Stimulated activated CD4-positive, alpha-beta T cell treated with anti-CD3 and anti-CD28 coated beads, Interleukin-4, amount 100 ng/mL, for 1 hour (primary cell): ENCODE measurements around the gene EPC2.
A peak's percentile ranks its signal among the peaks of the same experiment; 100 is the strongest.

ENCODE experiments used
- DNase-seq: peaks from one replicate; pipeline ENCODE4 v3.0.0-alpha.2; 2020

EPC2 gene, protein sequence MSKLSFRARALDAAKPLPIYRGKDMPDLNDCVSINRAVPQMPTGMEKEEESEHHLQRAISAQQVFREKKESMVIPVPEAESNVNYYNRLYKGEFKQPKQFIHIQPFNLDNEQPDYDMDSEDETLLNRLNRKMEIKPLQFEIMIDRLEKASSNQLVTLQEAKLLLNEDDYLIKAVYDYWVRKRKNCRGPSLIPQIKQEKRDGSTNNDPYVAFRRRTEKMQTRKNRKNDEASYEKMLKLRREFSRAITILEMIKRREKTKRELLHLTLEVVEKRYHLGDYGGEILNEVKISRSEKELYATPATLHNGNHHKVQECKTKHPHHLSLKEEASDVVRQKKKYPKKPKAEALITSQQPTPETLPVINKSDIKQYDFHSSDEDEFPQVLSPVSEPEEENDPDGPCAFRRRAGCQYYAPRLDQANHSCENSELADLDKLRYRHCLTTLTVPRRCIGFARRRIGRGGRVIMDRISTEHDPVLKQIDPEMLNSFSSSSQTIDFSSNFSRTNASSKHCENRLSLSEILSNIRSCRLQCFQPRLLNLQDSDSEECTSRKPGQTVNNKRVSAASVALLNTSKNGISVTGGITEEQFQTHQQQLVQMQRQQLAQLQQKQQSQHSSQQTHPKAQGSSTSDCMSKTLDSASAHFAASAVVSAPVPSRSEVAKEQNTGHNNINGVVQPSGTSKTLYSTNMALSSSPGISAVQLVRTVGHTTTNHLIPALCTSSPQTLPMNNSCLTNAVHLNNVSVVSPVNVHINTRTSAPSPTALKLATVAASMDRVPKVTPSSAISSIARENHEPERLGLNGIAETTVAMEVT

DNA sequence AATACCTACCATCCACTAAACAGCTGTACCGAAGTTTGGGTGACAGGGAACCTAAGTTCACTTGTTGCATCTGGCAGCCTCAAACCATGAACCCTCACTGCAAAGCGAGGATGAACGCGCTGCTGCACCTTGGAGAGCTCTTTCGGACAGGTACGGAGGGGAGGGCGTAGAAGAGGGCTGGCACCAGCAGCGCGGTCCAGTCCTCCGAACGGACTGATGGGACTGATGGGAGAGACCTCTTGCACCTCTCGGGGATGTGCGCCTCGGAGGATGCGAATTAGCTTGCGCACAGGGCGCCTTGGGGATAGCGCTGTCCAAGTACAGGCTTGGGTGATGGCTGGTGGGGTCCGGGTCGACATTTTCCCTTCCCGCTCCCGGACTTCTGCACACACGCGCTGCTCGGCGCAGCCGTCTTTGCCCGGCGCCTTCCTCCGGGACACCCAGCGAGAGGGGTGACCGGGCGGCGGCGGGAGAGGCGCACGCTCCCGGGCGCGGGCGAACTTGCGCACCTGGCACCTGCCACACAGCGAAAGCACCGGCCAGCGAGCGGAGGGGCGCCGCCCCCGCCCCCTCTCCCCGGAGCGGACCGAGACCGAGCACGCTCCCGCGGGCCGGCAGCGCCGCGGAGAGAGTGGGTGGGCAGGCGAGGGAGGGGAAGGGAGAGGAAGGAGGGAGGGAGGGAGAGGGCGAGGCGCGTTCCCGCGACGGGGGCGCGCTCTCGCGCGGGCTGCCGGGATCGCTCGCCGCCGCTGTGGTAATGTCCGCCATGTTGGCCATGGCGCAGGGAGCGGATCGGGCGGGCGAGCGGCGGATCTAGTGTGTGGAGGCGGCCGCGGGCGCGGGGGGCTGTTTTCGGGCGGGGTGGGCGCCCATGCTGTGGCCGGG is at the start of gene EPC2:
TSS of gene EPC2 (plus strand) at position 754 of the 885 bp plus-strand sequence. CDS start 267 bp downstream, outside the sequence.
- DNase-seq, result peak; percentile 87

DNA sequence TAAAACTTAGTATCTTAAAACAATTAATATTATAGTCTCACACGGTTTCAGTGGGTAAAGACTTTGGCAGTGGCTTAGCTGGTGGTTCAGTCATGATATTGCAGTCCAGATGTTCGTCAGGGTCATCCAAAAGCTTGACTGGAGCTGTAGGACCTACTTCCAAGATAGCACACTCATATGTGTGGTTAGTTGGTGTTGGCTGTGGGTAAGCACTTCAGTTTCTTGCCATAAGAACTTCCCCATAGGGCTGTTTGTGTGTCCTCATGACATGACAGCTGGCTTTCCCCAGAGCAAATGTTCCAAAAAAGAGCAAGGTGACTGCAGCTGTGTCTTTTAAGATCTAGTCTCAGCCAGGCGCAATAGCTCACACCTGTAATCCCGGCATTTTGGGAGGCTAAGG is 48.5 kb upstream of the EPC2 start:
- no peak for DNase-seq

DNA sequence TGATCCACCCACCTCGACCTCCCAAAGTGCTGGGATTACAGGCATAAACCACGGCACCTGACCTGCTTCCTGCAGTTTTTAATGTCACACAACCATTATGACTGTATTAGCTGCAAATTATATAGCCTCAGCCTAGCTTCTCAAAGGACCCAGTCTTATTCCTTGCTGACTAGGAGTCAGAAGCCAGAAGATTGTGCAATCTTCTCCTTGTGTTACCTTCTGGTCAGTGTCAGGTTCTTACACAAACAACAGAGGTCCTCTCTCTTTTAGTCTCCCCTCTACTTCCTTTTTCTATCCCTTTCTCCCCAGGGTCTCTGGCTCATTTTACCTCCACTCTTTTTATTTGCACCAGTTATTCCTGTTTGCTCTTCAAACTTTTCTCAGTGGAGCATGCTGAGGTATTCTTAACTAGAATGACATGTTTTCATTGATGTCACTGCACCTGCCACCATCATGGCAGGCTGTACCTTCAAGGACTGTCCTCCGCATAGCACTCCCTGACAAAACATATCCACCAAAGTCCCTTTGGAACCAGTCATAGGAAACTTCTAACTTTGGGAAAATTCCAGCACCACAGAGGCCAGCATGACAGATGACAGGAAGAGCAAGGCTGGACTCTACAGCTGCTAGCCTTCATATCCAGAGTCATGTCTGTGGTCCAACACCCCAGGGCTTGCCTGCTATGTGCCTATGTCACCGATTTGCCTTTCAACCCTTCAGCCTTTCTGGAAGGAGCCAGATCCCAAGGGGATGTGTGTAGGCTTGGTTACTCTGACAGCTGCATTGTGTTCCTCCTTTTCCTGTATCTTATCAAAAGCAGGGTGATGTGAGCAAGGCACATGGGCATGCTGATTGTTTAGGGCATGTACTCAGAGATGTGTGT is 45.2 kb upstream of the EPC2 start:
- DNase-seq, result no peak

DNA sequence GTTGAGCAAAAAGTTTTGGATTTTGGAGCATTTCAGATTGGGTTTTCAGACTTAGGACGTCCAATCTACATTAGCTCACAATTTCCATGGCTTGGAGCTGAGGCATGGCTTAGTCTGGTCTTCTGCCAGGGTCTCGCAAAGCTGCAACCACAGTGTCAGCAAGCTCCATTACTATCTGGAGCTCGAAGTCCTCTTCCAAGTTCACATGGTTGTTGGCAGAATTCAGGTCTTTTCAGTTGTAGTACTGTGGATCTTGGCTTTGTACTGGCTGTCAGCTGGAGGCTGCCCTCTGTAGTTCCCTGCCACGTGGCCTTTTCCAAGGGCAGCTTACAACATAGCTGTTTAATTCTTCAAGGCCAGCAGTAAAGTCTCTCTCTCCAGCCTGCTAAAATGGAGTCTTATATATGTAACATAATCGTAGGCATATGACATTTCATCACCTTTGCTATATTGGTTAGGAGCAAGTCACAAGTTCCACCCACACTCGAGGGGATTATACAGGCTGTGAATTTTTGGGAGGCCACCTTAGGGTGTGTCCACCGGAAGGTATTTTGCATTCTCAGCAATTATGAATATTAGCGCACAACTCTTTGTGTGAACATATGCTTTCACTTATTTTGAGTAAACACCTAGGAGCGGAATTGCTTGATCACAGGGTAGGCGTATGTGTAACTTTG is 41.5 kb upstream of the EPC2 start:
- no peak for DNase-seq

DNA sequence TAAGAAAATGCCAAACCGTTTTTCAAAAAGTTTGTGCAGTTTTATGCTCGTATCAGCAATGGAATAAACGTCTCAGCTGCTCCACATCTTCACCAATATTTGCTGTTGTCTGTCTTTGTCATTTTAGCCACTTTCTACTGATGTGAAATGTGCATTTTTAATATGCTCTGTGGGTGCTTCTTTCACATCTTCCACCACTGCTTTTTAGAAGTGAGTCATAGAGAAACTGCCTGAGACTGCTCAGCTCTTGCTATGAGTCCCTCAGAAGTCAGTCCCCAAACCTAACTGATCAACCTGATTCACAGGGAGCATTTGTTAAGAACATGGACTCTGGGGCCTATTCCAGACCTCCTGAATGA is 41.0 kb upstream of the EPC2 start:
- no peak for DNase-seq

DNA sequence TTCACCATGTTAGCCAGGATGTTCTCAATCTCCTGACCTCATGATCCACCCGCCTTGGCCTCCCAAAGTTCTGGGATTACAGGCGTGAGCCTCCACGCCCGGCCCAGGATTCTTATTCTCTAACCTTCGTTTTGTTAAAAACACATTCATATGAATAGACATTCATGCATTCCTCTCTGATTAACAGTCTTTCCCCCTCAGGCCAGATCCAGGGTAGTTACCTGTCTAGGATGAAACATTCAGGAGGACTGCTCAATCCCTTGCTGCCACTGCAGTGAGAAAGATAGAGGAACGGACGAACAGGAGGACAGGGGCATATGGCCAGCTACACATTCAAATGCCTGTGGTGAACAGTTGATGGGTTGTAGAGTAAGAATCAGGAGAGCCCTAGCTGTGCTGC is 39.6 kb upstream of the EPC2 start:
- no peak for DNase-seq

DNA sequence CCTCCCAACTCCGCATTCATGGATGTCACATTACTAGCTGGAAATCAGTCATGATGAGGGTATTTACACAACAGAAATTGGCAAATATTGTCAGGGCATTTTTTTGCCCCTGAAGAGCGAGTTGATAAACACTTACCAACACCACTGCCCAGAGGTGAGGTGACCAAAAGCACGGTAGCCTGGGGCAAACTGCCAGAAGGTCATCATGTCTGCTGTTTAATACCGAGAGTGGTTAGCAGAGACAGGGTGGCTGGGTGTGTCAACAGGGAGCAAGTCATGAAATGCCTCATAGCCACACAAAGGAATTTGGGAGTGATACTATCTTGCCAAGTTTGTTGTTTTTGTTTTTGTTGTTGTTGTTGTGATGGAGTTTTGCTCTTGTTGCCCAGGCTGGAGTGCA is 37.0 kb upstream of the EPC2 start:
- DNase-seq, result no peak

DNA sequence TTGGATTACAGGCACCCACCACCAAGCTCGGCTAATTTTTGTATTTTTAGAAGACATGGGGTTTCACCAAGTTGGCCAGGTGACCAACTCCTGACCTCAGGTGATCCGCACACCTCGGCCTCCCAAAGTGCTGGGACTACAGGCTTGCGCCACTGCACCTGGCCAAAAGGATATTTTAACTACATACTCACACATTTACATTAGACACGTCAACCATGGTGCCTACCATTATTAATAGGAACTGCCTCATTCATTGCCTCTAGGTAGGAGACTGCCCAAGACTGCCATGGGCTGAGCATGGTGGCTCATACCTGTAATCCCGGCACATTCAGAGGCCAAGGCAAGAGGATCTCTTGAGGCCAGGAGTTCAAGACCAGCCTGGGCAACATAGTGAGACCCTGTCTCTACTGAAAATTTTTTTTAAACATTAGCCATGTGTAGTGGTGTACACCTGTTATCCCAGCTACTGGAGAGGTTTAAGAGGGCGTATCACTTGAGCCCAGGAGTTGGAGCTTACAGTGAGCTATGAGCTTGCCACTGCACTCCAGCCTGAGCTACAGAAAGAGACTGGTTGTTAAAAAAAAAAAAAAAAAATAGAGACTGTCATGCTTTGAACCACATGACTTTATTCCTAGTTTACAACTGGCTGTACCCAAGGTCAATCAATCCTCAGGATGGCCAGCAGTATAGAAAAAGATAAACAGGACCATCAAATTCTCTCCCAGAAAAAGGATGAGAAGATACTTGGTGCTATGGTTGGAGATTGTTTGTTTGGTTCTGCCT is 31.1 kb upstream of the EPC2 start:
- DNase-seq, result no peak

DNA sequence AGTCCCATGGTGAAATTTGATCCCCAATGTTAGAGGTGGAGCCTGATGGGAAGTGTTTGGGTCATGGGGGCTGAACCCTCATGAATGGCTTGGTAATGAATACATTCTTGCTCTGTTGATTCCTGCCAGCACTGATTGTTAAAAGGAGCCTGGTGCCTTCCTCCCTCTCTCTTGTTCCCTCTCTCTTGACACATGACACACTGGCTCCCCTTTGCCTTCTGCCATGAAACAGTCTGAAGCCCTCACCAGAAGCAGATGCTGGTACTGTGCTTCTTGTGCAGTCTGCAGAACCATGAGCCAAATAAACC is 30.6 kb upstream of the EPC2 start:
- no peak for DNase-seq

DNA sequence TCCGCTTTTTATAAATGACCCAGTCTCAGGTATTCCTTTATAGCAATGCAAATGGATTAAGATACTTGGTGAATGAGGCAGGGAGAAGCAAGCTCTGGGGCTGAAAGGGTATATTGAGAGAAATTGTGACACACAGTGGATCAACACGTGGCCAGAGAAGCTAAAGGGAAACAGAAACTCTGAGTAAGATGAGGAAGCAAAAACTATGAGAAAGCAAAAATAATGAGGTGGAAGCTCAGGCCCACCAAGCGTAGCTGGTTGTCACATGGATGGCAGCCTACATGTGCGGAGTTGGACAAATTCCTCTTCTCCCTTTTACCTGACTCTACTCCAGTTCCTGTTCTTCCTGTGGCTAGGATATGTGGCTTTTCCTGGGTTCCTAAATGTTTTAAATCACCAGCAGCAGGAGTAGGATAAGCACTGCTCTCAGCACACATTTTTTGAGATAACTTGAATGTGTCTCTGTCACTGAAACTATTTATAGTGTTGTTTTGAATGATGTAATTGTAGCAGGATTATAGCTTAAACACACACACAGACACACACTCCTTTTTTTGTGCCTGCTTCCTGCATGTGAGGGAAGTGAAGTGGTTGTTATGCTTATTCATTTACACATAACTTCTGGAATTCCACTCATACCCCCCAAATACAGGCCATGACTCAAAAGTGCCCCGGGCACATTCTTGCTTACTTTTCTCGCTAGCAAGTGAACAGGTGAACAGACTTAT is 30.1 kb upstream of the EPC2 start:
- DNase-seq, result no peak

DNA sequence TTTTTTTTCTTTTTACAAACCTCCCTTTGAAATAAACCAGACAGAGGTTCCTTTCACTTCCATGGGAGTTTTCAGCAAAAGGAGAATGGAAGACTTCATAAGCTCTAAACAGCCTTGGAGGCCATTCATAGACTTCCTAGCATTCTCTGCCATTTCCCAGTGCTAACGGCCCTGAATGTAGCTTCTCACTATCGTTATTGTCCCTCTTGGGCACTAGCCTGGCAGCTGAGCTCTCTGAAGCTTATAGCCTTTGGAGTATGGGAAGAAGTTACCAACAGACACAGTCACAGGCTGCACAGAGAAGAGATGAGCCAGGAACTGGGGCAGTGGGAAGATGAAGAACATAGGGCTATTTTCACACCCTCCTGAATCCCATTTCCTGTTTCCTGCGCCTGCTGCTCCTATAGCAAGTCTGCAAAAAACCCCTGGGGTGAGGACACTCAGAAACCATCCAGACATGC is 29.1 kb upstream of the EPC2 start:
- DNase-seq, result no peak

DNA sequence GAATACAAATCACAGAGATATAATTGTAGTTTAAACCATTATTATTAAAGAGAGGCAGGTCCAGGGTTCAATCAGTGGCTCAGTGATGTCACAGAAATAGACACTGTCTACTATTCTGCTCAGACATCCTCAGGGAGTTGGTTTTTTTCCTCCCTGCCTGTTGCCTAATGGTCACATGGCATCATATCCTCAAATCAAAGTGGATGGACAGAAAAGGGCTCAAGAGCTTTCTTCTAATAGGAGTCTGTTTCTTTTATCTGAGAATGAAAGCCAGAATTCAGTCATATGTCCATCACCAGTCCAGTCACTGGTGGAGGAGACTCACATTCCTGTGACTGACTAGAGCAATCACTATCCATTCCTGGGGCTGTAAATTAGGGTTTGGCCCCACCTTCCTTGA is 27.9 kb upstream of the EPC2 start:
- DNase-seq, result no peak

DNA sequence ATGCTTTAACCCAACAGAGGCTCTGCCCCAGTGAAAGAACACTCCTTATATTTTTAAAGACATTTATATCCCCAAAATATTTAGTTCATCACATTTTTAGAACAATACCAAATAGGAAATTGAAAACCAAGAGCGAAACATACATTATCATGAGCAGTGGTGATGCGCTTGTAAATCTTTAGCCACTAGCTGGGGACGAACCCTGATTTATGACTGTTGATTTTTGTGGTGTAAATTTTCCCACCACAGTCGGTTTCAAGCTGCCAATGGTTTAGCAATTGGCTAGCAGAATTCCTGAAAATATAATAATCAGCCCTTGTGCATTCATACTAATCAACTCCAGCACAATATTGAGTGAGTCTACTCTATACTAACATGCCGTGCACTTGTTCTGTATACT is 27.3 kb upstream of the EPC2 start:
- no peak for DNase-seq

DNA sequence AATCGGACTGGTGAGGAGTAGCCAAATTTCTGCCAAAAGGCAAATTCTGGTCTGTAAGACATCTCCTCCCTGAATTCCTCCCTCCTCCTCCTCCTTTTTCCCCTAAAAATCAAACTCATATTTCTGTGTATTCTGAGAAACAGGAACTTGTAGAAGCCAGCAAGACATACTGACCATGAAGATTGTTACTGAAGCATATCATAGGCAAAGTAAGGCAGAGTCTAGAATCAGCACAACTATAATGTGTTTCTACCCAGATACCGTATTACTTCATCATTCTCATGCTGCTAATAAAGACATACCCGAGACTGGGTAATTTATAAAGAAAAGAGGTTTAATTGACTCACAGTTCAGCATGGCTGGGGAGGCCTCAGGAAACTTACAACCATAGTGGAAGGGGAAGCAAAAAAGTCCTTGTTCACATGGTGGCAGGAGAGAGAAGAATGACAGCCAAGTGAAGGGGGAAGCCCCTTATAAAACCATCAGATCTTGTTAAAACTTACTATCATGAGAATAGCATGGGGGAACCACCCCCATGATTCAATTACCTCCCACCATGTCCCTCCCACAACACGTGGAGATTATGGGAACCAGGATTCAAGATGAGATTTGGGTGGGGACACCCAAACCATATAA is 24.9 kb upstream of the EPC2 start:
- DNase-seq, result no peak

DNA sequence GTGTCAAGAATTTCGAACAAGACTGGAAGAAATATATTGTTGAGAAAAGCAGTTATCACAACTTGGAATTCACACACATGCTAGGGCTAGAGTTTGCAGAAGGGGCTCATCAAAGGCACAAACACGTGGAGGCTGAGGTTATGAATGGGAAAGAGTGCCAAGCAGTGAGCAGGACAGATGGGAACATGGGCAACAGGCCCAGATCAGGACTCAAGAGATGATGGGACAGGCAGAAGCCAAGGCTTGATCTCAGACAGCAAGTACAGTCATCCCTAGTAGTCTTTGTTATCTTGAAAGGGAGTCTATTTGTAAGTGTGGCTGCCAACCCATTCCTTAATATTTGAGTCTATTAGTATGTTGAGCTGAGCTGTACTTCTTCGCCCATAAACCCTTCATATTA is 22.2 kb upstream of the EPC2 start:
- DNase-seq, result no peak

DNA sequence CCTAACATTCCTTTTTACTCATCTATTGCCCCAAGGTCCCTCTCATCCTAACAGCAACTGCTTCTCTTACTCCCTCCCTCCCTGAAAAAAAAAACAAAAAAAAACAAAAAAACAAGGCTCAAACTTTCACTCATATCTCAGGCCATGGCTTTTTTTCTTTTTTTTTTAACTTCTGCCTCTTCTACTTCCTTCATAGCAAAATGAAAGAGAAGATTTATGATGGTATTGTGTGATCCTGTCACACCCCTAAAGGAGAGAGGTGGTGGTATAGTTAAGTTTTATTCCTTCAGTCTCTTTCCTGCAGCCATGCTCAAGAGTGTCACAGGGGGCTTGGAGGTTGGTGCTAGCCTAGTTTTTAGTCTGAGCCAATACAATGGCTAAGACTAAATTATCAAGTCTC is 21.5 kb upstream of the EPC2 start:
- no peak for DNase-seq

DNA sequence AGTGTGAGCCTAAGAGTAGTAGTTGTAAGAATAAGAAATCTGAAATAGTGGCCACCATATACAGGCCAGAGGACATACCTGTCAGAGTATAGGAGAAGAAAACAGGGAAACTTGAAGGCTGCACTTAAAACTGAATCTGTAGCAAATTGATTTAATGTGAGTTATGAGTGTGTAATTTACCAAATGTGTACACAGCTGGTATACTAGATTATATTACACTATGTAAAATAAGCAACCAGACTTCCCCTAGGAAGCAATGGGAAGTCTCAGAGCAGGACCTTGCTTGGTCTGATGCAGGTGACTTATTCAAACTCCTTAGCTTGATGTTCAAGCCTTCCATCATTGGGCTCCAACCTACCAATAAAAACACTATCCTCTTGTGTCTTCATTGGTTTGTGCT is 17.3 kb upstream of the EPC2 start:
- DNase-seq, result no peak

DNA sequence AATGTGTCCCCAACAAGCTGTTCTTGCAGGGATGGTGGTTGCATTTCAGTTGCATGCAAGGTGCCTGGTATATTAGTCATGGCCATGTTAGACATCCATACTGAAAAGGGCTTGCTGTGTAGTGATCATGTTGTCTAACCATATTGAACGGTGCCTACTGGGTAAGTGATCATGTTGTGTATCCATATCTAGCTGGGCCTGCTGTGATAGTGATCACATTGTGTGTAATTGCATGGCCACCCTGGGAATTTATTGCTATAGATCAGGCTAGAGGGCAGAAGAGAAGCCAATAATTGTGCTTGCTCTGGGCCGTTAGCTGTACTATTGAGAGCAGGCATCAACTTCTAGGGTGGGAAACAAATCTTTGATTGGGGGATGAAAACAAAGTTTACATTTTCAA is 9.8 kb upstream of the EPC2 start:
- DNase-seq, result no peak

DNA sequence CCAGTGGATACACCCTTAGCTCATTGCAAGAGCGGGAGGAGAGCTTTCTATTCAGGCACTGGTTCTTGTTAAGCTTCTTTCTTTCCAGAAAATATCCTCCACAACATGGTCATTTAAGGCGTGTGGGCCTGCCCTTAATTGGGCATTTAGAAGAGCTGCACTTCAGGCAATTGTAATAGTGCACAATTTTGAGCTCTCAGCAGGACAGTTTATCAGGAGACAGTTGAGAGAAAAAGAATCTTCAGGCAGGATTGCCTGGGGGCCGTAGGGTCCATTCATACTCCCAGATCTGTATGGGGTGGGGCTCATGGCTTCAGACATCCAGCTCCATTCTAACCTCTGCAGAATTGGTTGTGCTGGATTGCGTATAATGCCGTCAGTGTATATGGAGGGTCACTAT is 6.0 kb upstream of the EPC2 start:
- no peak for DNase-seq

DNA sequence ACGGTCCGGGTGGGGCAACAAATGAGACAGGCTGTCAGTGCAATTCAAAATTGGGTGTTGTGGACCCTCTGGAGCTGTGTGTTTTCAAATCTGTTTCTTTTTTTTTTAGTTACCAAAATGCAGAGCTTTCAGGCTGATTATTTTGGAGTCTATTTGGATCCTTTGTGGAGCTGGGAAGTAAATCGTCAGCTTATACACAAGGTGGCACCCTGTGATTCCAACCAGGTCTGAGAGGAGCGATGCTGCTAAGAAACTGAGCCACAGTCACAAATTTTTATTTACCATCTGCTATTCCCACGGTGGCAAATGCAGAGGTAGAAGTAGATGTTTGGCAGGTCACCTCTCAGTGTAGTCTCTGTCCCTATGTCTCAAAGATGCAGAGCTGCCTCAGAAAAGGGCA is 3.8 kb upstream of the EPC2 start:
- no peak for DNase-seq
